ENCODE measurements around the gene PRSS33.
A peak's percentile ranks its signal among the peaks of the same experiment; 100 is the strongest.

PRSS33 gene

GRCh38 chr16:2826591-2827373 lies 39.4 kb upstream of the PRSS33 start:
- H3K36me3 Mint-ChIP-seq (ENCODE audit: low read depth), result peaks cover 12% of the 10 kb centered on the region
- peaks cover 24% of the 10 kb centered on the region for H3K4me1 Mint-ChIP-seq (ENCODE audit: low read depth)
- H3K27me3 Mint-ChIP-seq, result peaks cover 8% of the 10 kb centered on the region
- no peak overlapping the region for H3K4me3 Mint-ChIP-seq
- H3K27ac Mint-ChIP-seq, result no peak overlapping the region
- intact Hi-C loops (cut with micrococcal nuclease), result no loop called here
- no peaks in the 10 kb centered on the region for H3K9me3 Mint-ChIP-seq

- H3K4me1 Mint-ChIP-seq (ENCODE audit: low read depth), result peaks cover 21% of the 10 kb centered on the region
- H3K36me3 Mint-ChIP-seq (ENCODE audit: low read depth), result peaks cover 4% of the 10 kb centered on the region
- no peak overlapping the region for H3K4me3 Mint-ChIP-seq
- no peak overlapping the region for H3K27ac Mint-ChIP-seq
- intact Hi-C loops (cut with micrococcal nuclease), result no loop called here
- peaks cover 11% of the 10 kb centered on the region for H3K27me3 Mint-ChIP-seq
- H3K9me3 Mint-ChIP-seq, result no peaks in the 10 kb centered on the region
Observed at GRCh38 chr16:2825906-2826305, 38.5 kb upstream of the PRSS33 start.

GRCh38 chr16:2825049-2825742 lies 37.8 kb upstream of the PRSS33 start:
- H3K36me3 Mint-ChIP-seq (ENCODE audit: low read depth), result no peaks in the 10 kb centered on the region
- H3K4me3 Mint-ChIP-seq, result no peak overlapping the region
- peaks cover 14% of the 10 kb centered on the region for H3K4me1 Mint-ChIP-seq (ENCODE audit: low read depth)
- intact Hi-C loops (cut with micrococcal nuclease), result no loop called here
- no peak overlapping the region for H3K27ac Mint-ChIP-seq
- peaks cover 11% of the 10 kb centered on the region for H3K27me3 Mint-ChIP-seq
- H3K9me3 Mint-ChIP-seq, result no peaks in the 10 kb centered on the region

- H3K27ac Mint-ChIP-seq, result no peak overlapping the region
- H3K4me3 Mint-ChIP-seq, result no peak overlapping the region
- H3K36me3 Mint-ChIP-seq (ENCODE audit: low read depth), result no peaks in the 10 kb centered on the region
- peaks cover 11% of the 10 kb centered on the region for H3K27me3 Mint-ChIP-seq
- no peaks in the 10 kb centered on the region for H3K9me3 Mint-ChIP-seq
- peaks cover 9% of the 10 kb centered on the region for H3K4me1 Mint-ChIP-seq (ENCODE audit: low read depth)
- intact Hi-C loops (cut with micrococcal nuclease), result no loop called here
Observed at GRCh38 chr16:2824626-2825025, 37.3 kb upstream of the PRSS33 start.

GRCh38 chr16:2822496-2822895 lies 35.1 kb upstream of the PRSS33 start:
- H3K27ac Mint-ChIP-seq, result no peak overlapping the region
- H3K36me3 Mint-ChIP-seq (ENCODE audit: low read depth), result no peaks in the 10 kb centered on the region
- H3K27me3 Mint-ChIP-seq, result peaks cover 13% of the 10 kb centered on the region
- peaks cover 25% of the 10 kb centered on the region for H3K4me1 Mint-ChIP-seq (ENCODE audit: low read depth)
- H3K4me3 Mint-ChIP-seq, result no peak overlapping the region
- no peaks in the 10 kb centered on the region for H3K9me3 Mint-ChIP-seq
- intact Hi-C loops (cut with micrococcal nuclease), result no loop called here

- H3K9me3 Mint-ChIP-seq, result no peaks in the 10 kb centered on the region
- H3K36me3 Mint-ChIP-seq (ENCODE audit: low read depth), result no peaks in the 10 kb centered on the region
- H3K27me3 Mint-ChIP-seq, result peaks cover 13% of the 10 kb centered on the region
- H3K27ac Mint-ChIP-seq, result peak overlapping the region; percentile 22
- H3K4me1 Mint-ChIP-seq (ENCODE audit: low read depth), result peaks cover 27% of the 10 kb centered on the region
- intact Hi-C loops (cut with micrococcal nuclease), result no loop called here
- no peak overlapping the region for H3K4me3 Mint-ChIP-seq
Observed at GRCh38 chr16:2822158-2822495, 34.8 kb upstream of the PRSS33 start.

GRCh38 chr16:2821487-2822157 lies 34.3 kb upstream of the PRSS33 start:
- intact Hi-C loops (cut with micrococcal nuclease), result no loop called here
- H3K4me3 Mint-ChIP-seq, result no peak overlapping the region
- H3K27ac Mint-ChIP-seq, result peak overlapping the region; percentile 22
- H3K4me1 Mint-ChIP-seq (ENCODE audit: low read depth), result peaks cover 29% of the 10 kb centered on the region
- H3K9me3 Mint-ChIP-seq, result no peaks in the 10 kb centered on the region
- H3K27me3 Mint-ChIP-seq, result peaks cover 13% of the 10 kb centered on the region
- H3K36me3 Mint-ChIP-seq (ENCODE audit: low read depth), result no peaks in the 10 kb centered on the region

- H3K27me3 Mint-ChIP-seq, result peaks cover 10% of the 10 kb centered on the region
- no peak overlapping the region for H3K4me3 Mint-ChIP-seq
- H3K4me1 Mint-ChIP-seq (ENCODE audit: low read depth), result peaks cover 36% of the 10 kb centered on the region
- H3K36me3 Mint-ChIP-seq (ENCODE audit: low read depth), result no peaks in the 10 kb centered on the region
- intact Hi-C loops (cut with micrococcal nuclease), result no loop called here
- H3K9me3 Mint-ChIP-seq, result no peaks in the 10 kb centered on the region
- peak overlapping the region; percentile 22 for H3K27ac Mint-ChIP-seq
Observed at GRCh38 chr16:2820836-2821486, 33.6 kb upstream of the PRSS33 start.

DNA sequence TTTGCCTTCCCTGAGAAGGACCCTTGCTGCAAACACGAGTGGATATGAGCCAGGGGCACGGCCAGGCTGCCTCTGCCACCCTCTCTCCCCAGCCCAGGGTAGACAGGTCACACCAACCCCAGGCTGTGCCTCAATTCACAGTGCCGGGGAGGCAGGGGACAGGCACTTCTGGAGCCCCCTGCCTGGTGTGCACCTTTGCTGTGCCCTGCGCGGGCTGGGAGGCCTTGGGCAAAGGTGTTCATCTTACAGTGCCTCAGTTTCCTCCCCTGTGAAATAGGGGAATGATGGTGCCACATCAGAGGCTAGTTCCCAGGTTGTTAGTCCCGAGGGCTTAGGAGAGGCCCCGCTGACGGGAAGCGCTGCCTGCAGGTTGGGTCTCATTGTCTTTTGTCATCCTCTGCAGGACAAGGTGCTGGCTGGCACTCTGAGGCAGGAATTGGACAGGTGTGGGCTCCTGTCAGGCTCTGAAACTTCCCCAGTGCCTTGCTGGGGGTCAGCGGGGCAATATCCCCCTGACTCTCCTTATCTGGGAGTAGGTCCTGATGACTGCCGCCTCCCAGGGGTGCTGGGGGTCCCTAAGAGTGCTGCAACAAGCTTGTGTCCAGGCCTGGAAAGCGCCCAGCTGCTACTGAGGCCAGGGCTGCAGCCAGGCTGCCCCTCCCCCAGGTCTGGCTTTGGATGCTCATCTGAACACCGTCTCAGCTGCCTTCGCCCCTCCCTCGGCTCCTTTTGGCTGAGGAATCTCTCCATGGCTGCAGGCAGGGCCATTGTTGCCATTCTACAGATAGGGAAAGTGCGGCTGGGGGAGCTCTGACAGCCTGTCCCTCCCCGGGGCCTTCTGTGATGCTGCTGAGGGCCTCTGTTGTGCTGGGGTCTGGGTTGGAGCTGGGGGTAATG lies 32.8 kb upstream of the PRSS33 start:
- Mint-ChIP-seq H3K4me3 (no peak overlapping the region), H3K9me3 (no peaks in the 10 kb centered on the region), H3K36me3 (ENCODE audit: low read depth) (no peaks in the 10 kb centered on the region), H3K27me3 (peaks cover 7% of the 10 kb centered on the region), H3K27ac (no peak overlapping the region), H3K4me1 (ENCODE audit: low read depth) (peaks cover 44% of the 10 kb centered on the region)
- intact Hi-C loops (cut with micrococcal nuclease), result loop anchor here (5.0 kb wide), 1 partner anchor 43 kb away; the partner anchor contains the start of gene ELOB

DNA sequence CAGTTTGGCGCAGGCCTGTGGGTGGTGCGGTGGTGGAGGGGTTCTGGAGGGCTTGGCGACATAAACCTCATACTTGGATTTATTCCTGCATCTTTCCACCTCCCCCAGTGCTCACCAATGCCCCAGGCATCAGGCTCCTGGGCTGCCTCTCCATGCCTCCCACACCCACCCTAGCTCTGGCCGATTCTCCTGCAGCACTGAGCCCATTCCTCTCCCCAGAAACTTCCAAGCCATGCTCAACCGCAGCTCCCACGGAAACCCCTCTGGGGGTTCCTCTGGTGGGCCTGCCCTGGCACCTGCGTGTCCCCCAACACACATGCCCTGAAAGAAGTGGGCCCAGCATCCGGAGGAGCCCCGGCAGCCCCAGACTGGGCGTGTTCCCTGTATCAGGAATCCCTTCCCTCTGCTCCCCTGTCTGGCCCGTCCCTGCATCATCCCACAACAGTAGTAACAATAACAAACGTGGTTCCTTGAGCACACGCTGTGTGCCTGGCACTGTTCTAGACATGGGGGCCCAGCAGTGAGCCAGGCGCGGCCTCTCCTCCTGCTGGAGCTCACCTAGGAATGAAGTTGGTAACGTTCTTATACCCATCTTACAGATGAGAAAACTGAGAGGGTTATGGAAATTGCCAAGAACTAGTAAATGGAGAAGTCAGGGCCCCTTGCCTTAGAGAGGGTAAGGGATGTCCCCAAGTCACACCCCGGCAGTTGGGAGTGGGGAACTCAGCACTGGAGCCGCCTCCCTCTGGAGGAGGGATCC lies 32.0 kb upstream of the PRSS33 start:
- intact Hi-C loops (cut with micrococcal nuclease), result loop anchor here (5.0 kb wide), 1 partner anchor 42 kb away; the partner anchor contains the start of gene ELOB
- Mint-ChIP-seq H3K27me3 (peaks cover 9% of the 10 kb centered on the region), H3K36me3 (ENCODE audit: low read depth) (no peaks in the 10 kb centered on the region), H3K27ac (no peak overlapping the region), H3K9me3 (no peaks in the 10 kb centered on the region), H3K4me1 (ENCODE audit: low read depth) (peaks cover 44% of the 10 kb centered on the region), H3K4me3 (no peak overlapping the region)

DNA sequence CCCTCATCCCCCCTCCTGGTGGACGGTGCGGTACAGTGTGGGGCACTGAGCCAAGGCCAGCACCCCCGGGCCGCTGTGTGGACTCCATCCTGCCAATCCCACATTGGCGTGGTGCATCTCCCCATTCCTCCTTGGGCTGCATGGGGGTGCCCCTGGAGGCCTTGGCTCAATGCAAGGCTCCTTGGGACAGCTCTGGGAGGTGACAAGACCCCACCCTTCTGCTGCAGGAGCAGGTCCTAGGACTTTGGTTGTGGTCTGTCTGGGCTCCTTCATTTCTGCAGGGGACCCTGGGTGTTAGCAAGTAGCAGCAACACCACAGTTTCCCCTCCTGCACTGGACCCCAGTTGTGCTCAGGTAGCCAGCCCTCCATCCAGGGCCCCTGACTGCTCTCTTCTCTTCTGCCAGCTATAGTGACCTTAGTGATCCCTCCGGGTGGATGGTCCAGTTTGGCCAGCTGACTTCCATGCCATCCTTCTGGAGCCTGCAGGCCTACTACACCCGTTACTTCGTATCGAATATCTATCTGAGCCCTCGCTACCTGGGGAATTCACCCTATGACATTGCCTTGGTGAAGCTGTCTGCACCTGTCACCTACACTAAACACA lies 31.0 kb upstream of the PRSS33 start:
- peak overlapping the region; percentile 50 for H3K4me3 Mint-ChIP-seq
- intact Hi-C loops (cut with micrococcal nuclease), result loop anchor here (5.0 kb wide), 1 partner anchor 41 kb away; the partner anchor contains the start of gene ELOB
- H3K27me3 Mint-ChIP-seq, result peaks cover 9% of the 10 kb centered on the region
- peaks cover 44% of the 10 kb centered on the region for H3K4me1 Mint-ChIP-seq (ENCODE audit: low read depth)
- H3K27ac Mint-ChIP-seq, result peak overlapping the region; percentile 76
- no peaks in the 10 kb centered on the region for H3K36me3 Mint-ChIP-seq (ENCODE audit: low read depth)
- H3K9me3 Mint-ChIP-seq, result no peaks in the 10 kb centered on the region
